NCI-H2196 treated with DMSO at 0.1 percent for 48 hours (cell line): ENCODE measurements around the gene LDLRAD4.
"Not testable (repeated sequence)": the region's sequence is repeated elsewhere in the genome, so short reads cannot be mapped to it uniquely, and the experiment has no call there.

Experiments
- DNase-seq: peaks from one replicate; lab custom pipeline; 2025; ENCODE audit not compliant: unreplicated experiment; lab: John Stamatoyannopoulos, UW

LDLRAD4 gene

GRCh38 chr18:13641551-13642439 lies 423.2 kb downstream of the LDLRAD4 start:
- no peak for DNase-seq

- DNase-seq, result no peak
Measured at GRCh38 chr18:13642440-13642827, 423.9 kb downstream of the LDLRAD4 start.

- DNase-seq, result no peak
Measured at GRCh38 chr18:13643261-13643751, 424.7 kb downstream of the LDLRAD4 start.

- DNase-seq, result no peak
Measured at GRCh38 chr18:13645093-13645492, 426.5 kb downstream of the LDLRAD4 start.

GRCh38 chr18:13646633-13647032 lies 428.1 kb downstream of the LDLRAD4 start:
- no peak for DNase-seq

- DNase-seq, result no peak
Measured at GRCh38 chr18:13647761-13648160, 429.2 kb downstream of the LDLRAD4 start.

GRCh38 chr18:13649397-13650390 lies 431.1 kb downstream of the LDLRAD4 start:
- no peak for DNase-seq

GRCh38 chr18:13653746-13654433 lies 435.3 kb downstream of the LDLRAD4 start:
- DNase-seq, result no peak

- no peak for DNase-seq
Measured at GRCh38 chr18:13657974-13658373, 439.4 kb downstream of the LDLRAD4 start.

- no peak for DNase-seq
Measured at GRCh38 chr18:13658436-13659204, 440.1 kb downstream of the LDLRAD4 start.

- no peak for DNase-seq
Measured at GRCh38 chr18:13660510-13660909, 441.9 kb downstream of the LDLRAD4 start.

GRCh38 chr18:13661051-13661778 lies 442.7 kb downstream of the LDLRAD4 start:
- DNase-seq, result no peak

GRCh38 chr18:13661779-13662256 lies 443.3 kb downstream of the LDLRAD4 start:
- DNase-seq, result no peak

- DNase-seq, result no peak
Measured at GRCh38 chr18:13672657-13673056, 454.1 kb downstream of the LDLRAD4 start.

- no peak for DNase-seq
Measured at GRCh38 chr18:13676471-13676870, 457.9 kb downstream of the LDLRAD4 start.

GRCh38 chr18:13677350-13677749 lies 458.8 kb downstream of the LDLRAD4 start:
- not testable (repeated sequence) for DNase-seq

GRCh38 chr18:13680612-13681011 lies 462.1 kb downstream of the LDLRAD4 start:
- DNase-seq, result no peak

- no peak for DNase-seq
Measured at GRCh38 chr18:13681701-13682100, 463.1 kb downstream of the LDLRAD4 start.

- DNase-seq, result no peak
Measured at GRCh38 chr18:13684546-13684945, 466.0 kb downstream of the LDLRAD4 start.
